ENCODE data around the gene CYBRD1.

Gene CYBRD1

GRCh38 chr2:171602352-171602751, 80.1 kb downstream of the CYBRD1 start:
- DNase-seq (ENCODE audit: low read depth, low spot score): no peak
